NCI-H2107 treated with DMSO at 0.1 percent for 48 hours (cell line): ENCODE data around the gene ENOX1.

Experiments used
- DNase-seq: peaks from one replicate; lab custom pipeline; 2025; ENCODE audit not compliant: unreplicated experiment; lab: John Stamatoyannopoulos, UW

Gene ENOX1

DNA sequence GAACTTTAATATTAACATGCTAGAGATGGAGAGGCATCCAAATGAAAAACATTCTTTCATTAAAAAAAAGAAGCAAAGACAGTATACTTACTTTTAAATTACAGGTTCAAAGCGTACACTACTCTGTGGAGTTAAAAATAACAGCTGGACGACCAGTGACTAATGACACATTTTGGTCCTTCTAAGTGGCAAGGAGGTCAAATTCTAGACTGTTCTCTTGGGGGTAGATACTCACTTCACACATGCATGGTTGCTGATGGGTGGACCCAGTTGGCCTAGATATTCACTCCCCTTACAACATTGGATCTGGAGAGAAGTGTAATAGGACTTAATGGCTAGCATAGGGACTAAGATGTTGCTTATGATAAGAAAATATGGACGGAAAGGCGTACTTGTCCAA lies 461.1 kb downstream of the ENOX1 start:
- no peak for DNase-seq

DNA sequence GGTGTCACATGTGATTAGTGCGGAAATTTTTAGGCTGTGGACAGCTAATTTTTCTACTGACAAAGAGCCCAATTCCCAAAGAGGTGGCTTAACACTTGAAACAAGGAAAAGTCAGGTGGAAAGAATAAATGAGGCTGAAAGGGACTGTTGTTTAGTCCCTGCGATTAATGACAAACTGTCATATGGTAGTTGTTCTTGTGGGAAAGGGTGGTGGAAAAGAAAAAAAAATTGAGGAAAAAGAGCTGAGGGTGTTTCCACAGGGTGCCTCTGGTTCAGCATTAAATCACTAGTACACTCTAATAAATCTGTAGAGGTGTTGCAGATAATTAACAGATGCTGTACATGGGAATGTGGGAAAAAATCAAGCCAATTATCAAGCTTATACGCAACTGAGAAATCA lies 462.6 kb downstream of the ENOX1 start:
- no peak for DNase-seq

GRCh38 chr13:43319617-43320444 lies 466.9 kb downstream of the ENOX1 start:
- DNase-seq, result no peak

DNA sequence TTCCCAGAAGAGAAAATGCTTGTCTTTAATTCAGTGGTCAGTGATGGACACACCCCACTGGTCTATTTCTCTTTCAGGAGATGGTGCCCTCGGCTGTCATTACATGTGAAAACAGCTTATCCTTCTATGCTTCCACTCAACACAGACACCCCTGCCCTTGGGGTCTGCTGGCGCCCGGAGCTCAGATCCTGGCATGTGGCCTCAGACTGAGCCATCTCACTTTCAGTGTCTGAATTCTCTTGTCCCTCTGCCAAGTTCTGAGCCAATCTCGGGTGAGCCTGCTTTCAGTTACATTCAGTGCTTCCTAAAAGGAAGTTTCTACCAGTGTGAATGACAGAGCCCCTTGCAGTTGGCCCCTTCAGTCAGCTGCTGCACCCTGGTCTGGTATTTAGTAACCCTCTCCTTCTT lies 469.8 kb downstream of the ENOX1 start:
- no peak for DNase-seq

DNA sequence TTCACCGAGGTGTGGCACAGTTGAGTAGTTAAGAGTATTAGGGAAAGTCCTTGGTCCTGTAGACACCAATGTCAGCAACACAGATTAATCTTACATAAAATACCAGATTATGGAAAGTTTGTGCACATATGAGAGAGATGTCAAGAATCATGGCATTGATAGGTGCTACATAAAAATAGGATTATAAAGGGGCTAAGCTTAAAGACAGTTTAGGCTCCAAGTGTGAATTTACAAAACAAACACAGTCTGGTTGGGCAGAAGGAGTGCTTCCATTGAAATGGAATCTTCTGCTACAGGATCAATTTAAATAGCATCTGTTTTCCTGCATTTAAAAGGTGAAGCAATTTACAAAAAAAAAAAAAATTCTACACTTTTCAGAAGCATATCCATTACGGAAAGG lies 470.5 kb downstream of the ENOX1 start:
- DNase-seq, result no peak

- DNase-seq, result no peak
Measured at GRCh38 chr13:43315522-43315921, 471.2 kb downstream of the ENOX1 start.

GRCh38 chr13:43309311-43309710 lies 477.5 kb downstream of the ENOX1 start:
- no peak for DNase-seq

GRCh38 chr13:43307921-43308433 lies 478.8 kb downstream of the ENOX1 start:
- DNase-seq, result peak; percentile 58

GRCh38 chr13:43307221-43307920 lies 479.4 kb downstream of the ENOX1 start:
- no peak for DNase-seq

DNA sequence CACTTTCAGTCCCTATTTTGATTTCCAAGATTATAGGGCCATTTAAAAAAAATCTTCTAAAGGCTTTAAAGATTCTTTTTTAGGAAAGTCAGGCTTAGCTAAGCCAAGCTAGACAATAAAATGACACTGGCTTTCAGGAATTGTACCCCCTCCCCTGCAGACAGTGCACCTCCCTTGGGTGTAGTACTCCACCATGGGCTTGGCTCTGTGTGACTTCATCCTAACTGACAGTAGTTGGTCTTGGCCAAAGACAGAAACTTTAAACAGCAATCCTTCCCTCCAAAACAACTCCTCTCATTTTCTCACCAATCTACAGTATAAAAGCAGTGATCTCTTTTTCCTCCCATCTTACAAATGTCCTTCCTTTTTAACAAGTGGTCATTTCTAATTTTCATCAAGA lies 480.4 kb downstream of the ENOX1 start:
- DNase-seq, result no peak

- no peak for DNase-seq
Measured at GRCh38 chr13:43305416-43305815, 481.4 kb downstream of the ENOX1 start.

DNA sequence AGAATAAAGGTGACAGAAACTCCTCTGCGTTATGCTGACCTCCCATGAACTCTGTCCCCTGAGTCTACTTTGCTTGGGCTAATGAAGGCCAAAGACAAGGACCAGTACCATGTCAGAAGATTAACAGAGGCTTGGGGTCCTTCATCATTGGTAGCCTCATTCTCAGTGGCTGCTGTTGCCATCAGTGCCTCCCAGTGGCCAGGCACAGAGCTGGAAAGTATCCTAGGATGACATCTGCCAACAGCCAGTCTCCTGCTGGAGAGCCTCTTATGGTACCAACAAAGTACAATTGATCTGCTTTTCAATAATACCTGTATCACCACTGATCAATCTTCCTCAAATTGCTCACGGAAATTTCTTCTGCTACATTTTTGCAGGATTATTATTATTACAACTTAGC lies 481.8 kb downstream of the ENOX1 start:
- DNase-seq, result no peak

DNA sequence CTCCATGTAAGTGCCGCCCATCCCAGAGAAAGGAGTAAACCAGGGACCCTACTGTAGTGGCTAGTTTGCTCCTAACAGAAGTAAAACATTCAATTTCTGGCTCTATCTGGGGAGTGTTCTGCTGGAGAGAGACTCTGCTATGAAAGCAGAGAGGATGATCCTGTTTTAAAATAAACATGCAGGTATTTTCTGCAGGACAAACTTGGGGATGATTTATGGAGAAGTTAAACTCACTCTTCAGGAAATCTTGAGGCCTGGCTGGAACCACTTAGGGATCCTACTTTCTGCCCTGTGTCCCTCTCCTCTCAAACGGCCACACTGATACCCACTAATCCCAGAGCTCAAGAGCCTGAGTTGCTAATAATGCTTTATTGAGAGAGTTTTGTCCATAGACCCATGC lies 482.3 kb downstream of the ENOX1 start:
- no peak for DNase-seq

DNA sequence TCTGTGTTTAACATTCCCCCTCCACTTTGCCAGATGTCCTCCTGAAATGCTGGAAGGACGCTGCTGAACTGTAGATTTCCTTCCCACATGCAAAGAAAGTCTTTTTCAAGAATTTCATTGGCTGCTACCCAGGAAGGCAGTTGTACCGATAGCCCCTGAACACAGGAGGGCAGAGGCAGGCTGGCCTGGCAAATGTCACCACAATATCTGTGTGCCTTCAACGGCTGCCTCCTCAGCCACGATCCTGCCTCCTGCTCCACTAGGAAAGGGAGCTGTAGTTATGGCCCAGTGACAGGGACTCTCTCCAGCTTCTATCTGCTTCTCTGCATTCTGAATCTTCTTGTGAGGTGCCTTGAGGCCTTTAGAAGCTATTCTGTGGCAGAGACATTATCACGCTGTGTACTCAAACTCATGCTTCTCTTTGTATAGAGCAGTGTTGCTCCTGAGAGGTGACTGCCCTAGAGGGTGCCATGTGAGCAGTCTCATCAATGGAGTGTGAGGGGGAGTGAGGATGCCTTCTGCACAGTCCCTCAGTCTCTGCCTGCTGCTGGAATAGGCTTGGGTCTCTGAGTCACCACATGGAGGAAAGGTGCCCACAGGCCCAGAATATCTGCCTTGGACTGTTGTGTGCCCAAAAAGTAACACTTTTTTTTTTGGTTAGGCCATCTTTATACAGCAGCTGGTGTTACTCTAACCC lies 483.6 kb downstream of the ENOX1 start:
- peak; percentile 19 for DNase-seq

- DNase-seq, result peak; percentile 34
Measured at GRCh38 chr13:43301346-43301969, 485.3 kb downstream of the ENOX1 start.

DNA sequence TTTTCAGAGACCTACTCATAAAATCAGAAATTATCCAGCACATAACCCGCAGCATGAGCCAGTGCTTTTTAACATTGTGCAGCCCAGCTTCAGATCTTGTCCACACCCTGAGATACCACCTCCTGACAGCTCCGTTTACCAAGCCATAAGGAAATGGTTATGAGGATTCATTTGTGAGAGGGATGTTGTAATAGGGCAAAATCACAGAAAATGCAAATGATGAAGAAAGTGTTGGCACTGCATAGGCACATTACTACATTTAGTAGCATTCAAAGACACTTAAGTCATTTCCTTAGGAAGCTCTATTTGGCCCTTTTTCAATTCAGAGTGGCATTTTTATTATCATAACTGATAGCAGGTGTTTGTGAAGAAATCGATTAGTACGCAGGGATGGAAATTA lies 485.9 kb downstream of the ENOX1 start:
- DNase-seq, result no peak

GRCh38 chr13:43299374-43299773 lies 487.4 kb downstream of the ENOX1 start:
- no peak for DNase-seq

- DNase-seq, result no peak
Measured at GRCh38 chr13:43298816-43299215, 488.0 kb downstream of the ENOX1 start.

DNA sequence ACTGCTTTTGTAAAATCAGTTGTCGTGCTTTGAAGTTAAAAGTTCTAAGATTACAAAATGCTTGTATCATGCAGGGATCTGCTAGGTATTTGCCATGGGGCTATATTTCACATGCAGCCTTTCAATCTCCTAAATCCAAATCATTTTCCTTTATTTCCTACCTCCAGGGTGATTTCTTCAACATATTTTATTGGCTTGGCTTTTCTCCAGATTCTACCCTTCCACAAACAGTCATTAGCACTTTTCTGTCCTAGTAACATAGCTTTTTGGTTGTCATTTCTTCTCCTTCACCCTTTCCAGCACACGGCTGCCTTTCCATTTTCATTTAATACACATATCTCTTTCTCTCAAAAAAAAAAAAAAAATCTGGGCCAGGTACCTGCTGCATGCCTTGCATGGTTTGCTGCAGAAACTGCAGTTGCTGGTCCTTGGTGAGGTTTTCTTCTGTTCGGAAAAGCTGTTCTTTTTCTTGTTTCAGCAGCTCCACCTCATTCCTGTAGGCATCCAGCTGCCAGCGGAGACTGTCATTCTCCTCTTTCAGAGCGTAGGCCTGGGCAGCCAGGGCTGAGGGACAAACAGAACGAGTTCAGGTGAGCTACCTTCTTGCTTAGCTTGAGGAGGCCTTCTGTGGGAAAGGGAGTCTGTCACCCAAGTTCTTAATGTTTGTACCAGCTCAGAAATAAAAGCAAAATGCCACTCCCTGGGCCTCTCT lies 488.6 kb downstream of the ENOX1 start:
- no peak for DNase-seq

DNA sequence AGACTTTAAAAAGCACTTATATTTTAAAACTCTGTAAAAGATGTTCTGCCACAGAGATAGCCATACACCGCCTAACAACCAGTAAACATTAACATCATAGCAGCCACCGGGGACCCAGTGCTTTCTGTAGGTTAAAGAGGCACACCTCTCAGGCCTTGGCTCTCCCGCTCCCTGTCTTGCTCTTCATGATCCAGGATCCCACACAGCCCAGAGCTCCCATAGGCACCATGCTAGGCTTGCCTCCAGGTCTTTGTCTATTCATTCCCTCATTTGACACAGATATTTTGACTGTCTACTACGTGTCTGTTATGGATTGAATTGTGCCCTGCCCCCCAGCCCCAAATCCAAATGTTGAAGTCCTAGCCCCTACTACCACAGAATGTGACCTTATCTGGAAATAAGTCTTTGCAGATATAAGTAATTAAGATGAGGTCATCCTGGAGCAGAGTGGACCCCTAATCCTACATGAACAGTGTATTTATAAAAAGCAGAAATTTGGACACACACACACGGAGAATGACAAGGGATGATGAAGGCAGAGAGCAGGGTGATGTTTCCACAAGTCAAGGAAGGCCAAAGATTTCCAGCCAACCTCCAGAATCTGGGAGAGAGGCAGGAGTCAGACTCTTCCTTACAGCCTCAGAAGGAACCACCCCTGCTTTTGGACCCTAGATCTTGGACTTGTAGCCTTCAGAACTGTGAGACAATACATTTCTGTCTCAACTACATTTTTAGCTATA lies 490.8 kb downstream of the ENOX1 start:
- DNase-seq, result no peak
